IPS-20b (cell line): Measurements from ENCODE around the gene PTDSS2.

Source experiments
- H3K27ac ChIP-seq: one replicate; pipeline ENCODE4 v1.5.1; 2013; ENCODE audit warnings: low read length
- H3K27me3 ChIP-seq: 2 replicates; pipeline ENCODE4 v1.6.1; 2013; ENCODE audit warnings: mild to moderate bottlenecking, low read length, inconsistent platforms; ENCODE audit not compliant: insufficient read depth
- H3K36me3 ChIP-seq: 2 replicates; pipeline ENCODE4 v1.6.1; 2013; ENCODE audit warnings: low read depth, mild to moderate bottlenecking, inconsistent platforms, low read length, moderate library complexity; ENCODE audit not compliant: insufficient read depth
- H3K4me1 ChIP-seq: 2 replicates; pipeline ENCODE4 v1.6.1; 2013; ENCODE audit warnings: mild to moderate bottlenecking, control low read depth, inconsistent platforms, low read length, moderate library complexity; ENCODE audit not compliant: insufficient read depth
- H3K4me3 ChIP-seq: 2 replicates; pipeline ENCODE4 v1.5.1; 2013; ENCODE audit warnings: mild to moderate bottlenecking, low read length, inconsistent platforms
- H3K9ac ChIP-seq: 2 replicates; pipeline ENCODE4 v1.6.1; 2013; ENCODE audit warnings: low read depth, mild to moderate bottlenecking, inconsistent platforms, low read length, moderate library complexity
- H3K9me3 ChIP-seq: 2 replicates; pipeline ENCODE4 v1.6.1; 2013; ENCODE audit warnings: mild to moderate bottlenecking, low read depth, low read length, inconsistent platforms; ENCODE audit not compliant: insufficient read depth

Gene PTDSS2

GRCh38 chr11:502288-503178 lies 52.5 kb downstream of the PTDSS2 start:
- H3K36me3 ChIP-seq: peaks cover 36% of the 10 kb centered on the region
- H3K9me3 ChIP-seq: peaks cover 5% of the 10 kb centered on the region; the same call in 1 of the 2 replicates
- no peak overlapping the region for H3K4me3 ChIP-seq
- H3K4me1 ChIP-seq: no peaks in the 10 kb centered on the region
- H3K27me3 ChIP-seq: no peaks in the 10 kb centered on the region
- no peak overlapping the region for H3K9ac ChIP-seq
- no peak overlapping the region for H3K27ac ChIP-seq

- Histone ChIP-seq H3K9me3 (no peaks in the 10 kb centered on the region), H3K4me1 (no peaks in the 10 kb centered on the region), H3K9ac (no peak overlapping the region), H3K4me3 (no peak overlapping the region), H3K36me3 (peaks cover 28% of the 10 kb centered on the region), H3K27ac (no peak overlapping the region), H3K27me3 (no peaks in the 10 kb centered on the region)
Observed at GRCh38 chr11:503179-503981, 53.3 kb downstream of the PTDSS2 start.

- H3K36me3 ChIP-seq: peaks cover 23% of the 10 kb centered on the region
- H3K27me3 ChIP-seq: no peaks in the 10 kb centered on the region
- peak overlapping the region; percentile 30; the same call in 1 of the 2 replicates for H3K4me3 ChIP-seq
- H3K9ac ChIP-seq: no peak overlapping the region
- H3K27ac ChIP-seq: no peak overlapping the region
- H3K4me1 ChIP-seq: no peaks in the 10 kb centered on the region
- H3K9me3 ChIP-seq: no peaks in the 10 kb centered on the region
Observed at GRCh38 chr11:504053-504993, 54.2 kb downstream of the PTDSS2 start.

GRCh38 chr11:504994-505344 lies 54.9 kb downstream of the PTDSS2 start:
- Histone ChIP-seq H3K36me3 (peaks cover 21% of the 10 kb centered on the region), H3K4me1 (no peaks in the 10 kb centered on the region), H3K27ac (no peak overlapping the region), H3K9me3 (no peaks in the 10 kb centered on the region), H3K4me3 (no peak overlapping the region), H3K27me3 (no peaks in the 10 kb centered on the region), H3K9ac (no peak overlapping the region)

GRCh38 chr11:506238-506994 lies 56.3 kb downstream of the PTDSS2 start:
- peaks cover 16% of the 10 kb centered on the region for H3K36me3 ChIP-seq
- H3K9me3 ChIP-seq: no peaks in the 10 kb centered on the region
- H3K4me3 ChIP-seq: peak overlapping the region; percentile 94
- H3K4me1 ChIP-seq: no peaks in the 10 kb centered on the region
- H3K27me3 ChIP-seq: no peaks in the 10 kb centered on the region
- H3K9ac ChIP-seq: peak overlapping the region; percentile 95
- peak overlapping the region; percentile 77 for H3K27ac ChIP-seq

- Histone ChIP-seq H3K36me3 (peaks cover 10% of the 10 kb centered on the region; the same call in 1 of the 2 replicates), H3K27me3 (no peaks in the 10 kb centered on the region), H3K9ac (peak within 1 kb of the TSS; percentile 95), H3K4me3 (peak within 1 kb of the TSS; percentile 94), H3K27ac (peak within 1 kb of the TSS; percentile 77), H3K4me1 (no peaks in the 10 kb centered on the region), H3K9me3 (no peaks in the 10 kb centered on the region)
Observed at GRCh38 chr11:506995-507726, 57.1 kb downstream of the PTDSS2 start, which contains the start of gene RNH1. Gene RNH1 (minus strand): TSS chr11:507242. CDS start chr11:502162, 5,080 bp downstream.

GRCh38 chr11:507727-508515 lies 57.8 kb downstream of the PTDSS2 start:
- Histone ChIP-seq H3K36me3 (peaks cover 10% of the 10 kb centered on the region; the same call in 1 of the 2 replicates), H3K9ac (peak overlapping the region; percentile 70), H3K27ac (no peak overlapping the region), H3K4me1 (no peaks in the 10 kb centered on the region), H3K9me3 (no peaks in the 10 kb centered on the region), H3K27me3 (no peaks in the 10 kb centered on the region), H3K4me3 (peak overlapping the region; percentile 74)

GRCh38 chr11:508956-509355 lies 58.9 kb downstream of the PTDSS2 start:
- Histone ChIP-seq H3K27me3 (no peaks in the 10 kb centered on the region), H3K9me3 (no peaks in the 10 kb centered on the region), H3K27ac (no peak overlapping the region), H3K36me3 (peaks cover 10% of the 10 kb centered on the region; the same call in 1 of the 2 replicates), H3K9ac (no peak overlapping the region), H3K4me1 (no peaks in the 10 kb centered on the region), H3K4me3 (no peak overlapping the region)

- Histone ChIP-seq H3K9ac (no peak overlapping the region), H3K4me3 (no peak overlapping the region), H3K36me3 (peaks cover 10% of the 10 kb centered on the region; the same call in 1 of the 2 replicates), H3K27me3 (no peaks in the 10 kb centered on the region), H3K4me1 (no peaks in the 10 kb centered on the region), H3K27ac (no peak overlapping the region), H3K9me3 (peaks cover 10% of the 10 kb centered on the region)
Observed at GRCh38 chr11:512761-513595, 62.9 kb downstream of the PTDSS2 start.
